HG03460 (cell line): ENCODE results near the gene TOMM70.
"Not testable (repeated sequence)": the region's sequence is repeated elsewhere in the genome, so short reads cannot be mapped to it uniquely, and the experiment has no call there.

Source experiments
- ATAC-seq: cut with Tn5 transposase; IDR thresholded peaks from one replicate; pipeline ENCODE4 v1.9.1; 2021; ENCODE audit not compliant: unreplicated experiment

Gene TOMM70

DNA sequence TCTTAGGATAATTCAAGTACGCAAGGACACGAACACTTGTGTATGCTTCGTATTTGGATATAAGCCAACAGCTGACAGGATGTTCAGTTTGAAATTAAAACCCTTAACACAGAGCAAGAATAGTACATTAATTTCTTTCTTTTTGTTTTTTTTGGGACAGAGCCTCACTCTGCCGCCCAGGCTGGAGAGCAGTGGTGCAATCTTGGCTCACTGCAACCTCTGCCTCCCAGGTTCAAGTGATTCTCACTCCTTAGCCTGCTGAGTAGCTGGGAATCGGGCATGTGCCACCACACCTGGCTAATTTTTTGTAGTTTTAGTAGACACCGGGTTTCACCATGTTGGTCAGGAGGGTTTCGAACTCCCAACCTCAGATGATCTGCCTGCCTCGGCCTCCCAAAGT, 32.4 kb downstream of the TOMM70 start:
- ATAC-seq: no peak

- ATAC-seq: no peak
These were observed 34.5 kb downstream of the TOMM70 start for GRCh38 chr3:100366424-100366823.

DNA sequence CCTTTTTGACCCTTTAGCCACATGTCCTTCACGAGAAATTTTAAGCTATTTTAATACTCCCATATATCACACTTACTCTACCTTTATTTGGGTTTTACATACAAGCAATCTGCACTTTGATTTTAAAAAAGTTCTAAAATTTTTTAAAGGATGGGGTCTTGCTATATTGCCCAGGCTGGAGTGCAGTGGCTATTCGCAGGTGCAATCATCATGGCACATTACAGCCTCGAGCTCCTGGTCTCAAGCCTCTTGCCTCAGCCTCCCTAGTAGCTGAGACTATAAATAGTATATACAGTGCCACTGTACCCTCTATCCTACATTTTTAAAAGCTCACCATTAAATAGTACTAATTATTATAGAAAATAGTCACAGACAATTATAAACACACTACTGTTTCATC, 36.5 kb downstream of the TOMM70 start:
- ATAC-seq: no peak

GRCh38 chr3:100361897-100362296, 39.0 kb downstream of the TOMM70 start:
- no peak for ATAC-seq

- no peak for ATAC-seq
These were observed 40.0 kb downstream of the TOMM70 start for GRCh38 chr3:100360757-100361496.

GRCh38 chr3:100359035-100359434, 41.9 kb downstream of the TOMM70 start:
- no peak for ATAC-seq

- no peak for ATAC-seq
These were observed 42.5 kb downstream of the TOMM70 start for GRCh38 chr3:100358413-100358812.

GRCh38 chr3:100354850-100355249, 46.0 kb downstream of the TOMM70 start:
- peak; percentile 75 for ATAC-seq

GRCh38 chr3:100352296-100353231, 48.3 kb downstream of the TOMM70 start:
- ATAC-seq: no peak

DNA sequence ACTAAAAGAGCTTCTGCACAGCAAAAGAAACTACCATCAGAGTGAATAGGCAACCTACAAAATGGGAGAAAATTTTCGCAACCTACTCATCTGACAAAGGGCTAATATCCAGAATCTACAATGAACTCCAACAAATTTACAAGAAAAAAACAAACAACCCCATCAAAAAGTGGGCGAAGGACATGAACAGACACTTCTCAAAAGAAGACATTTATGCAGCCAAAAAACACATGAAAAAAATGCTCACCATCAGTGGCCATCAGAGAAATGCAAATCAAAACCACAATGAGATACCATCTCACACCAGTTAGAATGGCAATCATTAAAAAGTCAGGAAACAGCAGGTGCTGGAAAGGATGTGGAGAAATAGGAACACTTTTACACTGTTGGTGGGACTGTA, 49.1 kb downstream of the TOMM70 start:
- not testable (repeated sequence) for ATAC-seq

- no peak for ATAC-seq
These were observed 52.2 kb downstream of the TOMM70 start for GRCh38 chr3:100348727-100349126.

- no peak for ATAC-seq
These were observed 60.4 kb downstream of the TOMM70 start for GRCh38 chr3:100340527-100340926.

DNA sequence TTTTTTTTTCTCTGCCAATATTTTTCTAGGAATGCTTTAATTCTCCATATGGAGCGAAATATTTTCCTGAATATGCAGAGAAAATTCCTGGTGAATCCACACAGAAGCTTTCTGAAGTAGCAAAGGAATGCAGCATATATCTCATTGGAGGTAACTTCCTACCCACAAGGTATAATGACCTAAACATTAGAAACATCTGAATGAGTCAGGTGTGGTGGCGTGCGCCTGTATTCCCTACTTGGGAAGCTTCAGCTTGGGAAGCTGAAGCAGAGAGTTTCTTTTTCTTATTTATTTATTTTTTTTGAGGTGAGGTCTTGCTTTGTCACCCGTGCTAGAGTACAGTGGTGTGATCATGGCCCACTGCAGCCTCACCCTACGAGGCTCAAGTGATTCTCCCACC, 61.1 kb downstream of the TOMM70 start:
- no peak for ATAC-seq

- no peak for ATAC-seq
These were observed 62.0 kb downstream of the TOMM70 start for GRCh38 chr3:100338911-100339310.

- ATAC-seq: not testable (repeated sequence)
These were observed 64.7 kb downstream of the TOMM70 start for GRCh38 chr3:100336229-100336628.

DNA sequence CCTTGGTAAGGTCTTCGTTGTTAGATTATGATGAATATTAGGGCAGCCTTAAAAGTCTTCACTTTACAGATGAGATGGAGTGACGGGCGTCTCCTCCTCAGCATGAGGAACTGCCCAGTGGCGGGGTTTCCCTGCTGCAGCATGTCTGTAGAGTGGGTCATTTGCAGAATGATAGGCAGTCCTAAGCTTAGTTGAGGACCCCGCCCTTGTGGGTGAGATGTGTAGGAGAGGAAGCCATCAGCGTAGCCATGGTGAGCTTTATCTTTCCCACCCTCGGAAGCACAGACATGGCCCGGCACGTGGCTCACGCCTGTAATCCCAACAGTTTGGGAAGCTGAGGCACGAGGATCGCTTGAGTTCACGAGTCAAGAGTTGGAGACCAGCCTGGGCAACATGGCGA, 65.5 kb downstream of the TOMM70 start:
- ATAC-seq: peak; percentile 55

DNA sequence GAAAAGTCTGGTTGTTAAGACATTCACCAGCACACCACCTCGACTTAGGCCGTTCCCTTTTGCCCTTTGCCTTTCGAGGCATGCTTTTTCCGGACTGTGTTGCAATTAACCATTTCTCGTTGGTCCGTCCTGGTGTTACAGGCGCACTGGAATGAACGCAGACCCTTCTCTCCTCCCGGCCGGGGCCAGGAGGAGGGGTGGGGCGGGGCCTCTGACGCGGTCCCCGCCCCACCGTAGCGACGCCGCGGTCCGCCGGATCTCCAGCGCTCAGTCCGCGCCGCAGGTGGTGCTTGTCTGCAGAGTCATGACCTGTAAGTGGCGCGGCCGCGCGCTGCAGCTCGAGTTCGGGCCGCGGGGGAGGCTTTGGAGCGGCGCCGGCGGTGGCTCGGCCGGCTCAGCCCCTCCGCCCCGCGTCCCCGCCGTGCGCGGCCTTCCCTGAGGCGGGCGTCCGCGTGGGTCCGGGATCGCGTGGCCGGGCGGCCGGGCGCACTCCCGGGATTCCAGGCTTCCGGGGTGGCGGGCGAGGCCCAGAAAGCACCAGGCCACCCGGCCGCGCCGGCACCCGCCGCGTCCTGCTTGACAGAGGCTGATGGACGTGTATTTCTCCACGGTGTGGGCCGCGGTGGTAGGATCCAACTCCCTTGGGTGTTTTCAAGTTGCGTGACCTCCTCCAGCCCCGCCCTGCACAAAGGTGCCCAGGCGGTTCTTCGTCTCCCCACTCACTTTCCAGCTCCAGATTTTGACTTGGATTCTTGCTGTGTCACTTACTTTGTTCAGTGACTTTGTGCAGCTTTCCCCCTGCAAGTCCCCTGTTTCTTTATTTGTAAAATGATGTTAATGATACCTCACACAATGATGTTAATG, 66.2 kb downstream of the TOMM70 start, which contains the start of gene NIT2:
Gene NIT2 (plus strand): TSS at position 270 of the 864 bp plus-strand sequence. CDS start 35 bp downstream, at position 305.
- peak; percentile 89 for ATAC-seq

- peak; percentile 28 for ATAC-seq
These were observed 66.9 kb downstream of the TOMM70 start for GRCh38 chr3:100333970-100334487.

DNA sequence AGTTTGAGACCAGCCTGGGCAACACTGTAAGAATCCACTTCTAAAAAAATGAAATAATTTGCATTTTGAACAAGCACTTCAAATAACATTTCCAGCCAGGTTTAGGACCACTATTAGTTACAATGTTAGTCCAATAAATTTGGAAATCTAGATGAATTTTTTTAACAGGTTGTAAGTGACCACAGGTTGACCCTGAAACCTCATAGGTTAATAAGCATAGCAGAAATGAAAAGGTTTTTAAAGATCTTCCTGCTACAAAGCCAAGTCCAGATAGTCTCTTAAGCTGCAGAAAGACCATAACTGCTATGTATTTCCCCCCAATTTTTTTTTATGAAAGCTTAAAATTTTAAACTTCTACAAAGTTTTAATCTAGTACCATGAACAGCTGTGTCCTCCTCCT, 67.8 kb downstream of the TOMM70 start:
- ATAC-seq: no peak

- no peak for ATAC-seq
These were observed 69.2 kb downstream of the TOMM70 start for GRCh38 chr3:100331660-100332059.

GRCh38 chr3:100330651-100331050, 70.2 kb downstream of the TOMM70 start:
- ATAC-seq: no peak
